ENCODE results near the gene SHISA5.

DNA sequence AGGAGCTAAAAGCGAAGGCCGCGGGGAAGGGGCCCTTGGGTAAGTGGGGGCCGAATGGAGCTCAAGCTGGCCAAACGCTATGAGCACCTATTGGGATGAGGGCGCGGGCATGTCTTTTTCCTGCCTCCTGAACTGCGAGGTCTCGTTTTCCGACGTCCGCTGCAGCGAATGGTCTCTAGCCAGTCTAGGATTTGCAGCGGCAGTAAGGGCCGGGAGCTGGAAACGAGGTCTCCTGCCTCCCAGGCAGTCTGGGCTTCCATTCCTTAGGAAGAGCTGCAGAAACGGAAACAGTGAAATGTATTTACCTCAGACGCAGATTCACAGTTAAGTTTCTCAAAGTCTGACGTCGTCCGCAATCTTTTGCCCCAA lies 63.4 kb downstream of the SHISA5 start:
- TF ChIP-seq EZH2phosphoT487 (IDR thresholded peaks at IDR 0.05; ENCODE audit: low read depth, severe bottlenecking, unreplicated experiment): no peak
- TF ChIP-seq, protein P1, sequence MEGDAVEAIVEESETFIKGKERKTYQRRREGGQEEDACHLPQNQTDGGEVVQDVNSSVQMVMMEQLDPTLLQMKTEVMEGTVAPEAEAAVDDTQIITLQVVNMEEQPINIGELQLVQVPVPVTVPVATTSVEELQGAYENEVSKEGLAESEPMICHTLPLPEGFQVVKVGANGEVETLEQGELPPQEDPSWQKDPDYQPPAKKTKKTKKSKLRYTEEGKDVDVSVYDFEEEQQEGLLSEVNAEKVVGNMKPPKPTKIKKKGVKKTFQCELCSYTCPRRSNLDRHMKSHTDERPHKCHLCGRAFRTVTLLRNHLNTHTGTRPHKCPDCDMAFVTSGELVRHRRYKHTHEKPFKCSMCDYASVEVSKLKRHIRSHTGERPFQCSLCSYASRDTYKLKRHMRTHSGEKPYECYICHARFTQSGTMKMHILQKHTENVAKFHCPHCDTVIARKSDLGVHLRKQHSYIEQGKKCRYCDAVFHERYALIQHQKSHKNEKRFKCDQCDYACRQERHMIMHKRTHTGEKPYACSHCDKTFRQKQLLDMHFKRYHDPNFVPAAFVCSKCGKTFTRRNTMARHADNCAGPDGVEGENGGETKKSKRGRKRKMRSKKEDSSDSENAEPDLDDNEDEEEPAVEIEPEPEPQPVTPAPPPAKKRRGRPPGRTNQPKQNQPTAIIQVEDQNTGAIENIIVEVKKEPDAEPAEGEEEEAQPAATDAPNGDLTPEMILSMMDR (IDR thresholded peaks at IDR 0.05; ENCODE audit: poor library complexity): no peak
